Osteoblast (primary cell): Measurements from ENCODE around the gene DLG5. TPM values are rescaled to one million over a fixed set of nuclear protein-coding genes. Genes with fewer than 3 reads are reported as not detected.

Source experiments
- DNase-seq: peaks from one replicate; pipeline ENCODE4 v3.0.0; 2011; ENCODE audit warnings: low spot score, mixed read lengths; ENCODE audit not compliant: insufficient read length; ENCODE audit errors: missing footprints
- H2AFZ ChIP-seq: 2 replicates; pipeline ENCODE4 v1.6.0; 2011; ENCODE audit warnings: mild to moderate bottlenecking, low read length
- H3K27ac ChIP-seq: 2 replicates; pipeline ENCODE4 v1.5.1; 2011; ENCODE audit warnings: mild to moderate bottlenecking, low read depth, low read length, moderate library complexity
- H3K27me3 ChIP-seq: 2 replicates; pipeline ENCODE4 v1.6.0; 2012; ENCODE audit warnings: mild to moderate bottlenecking, control low read depth, inconsistent platforms, low read length, moderate library complexity; ENCODE audit not compliant: insufficient read depth
- H3K36me3 ChIP-seq: 2 replicates; pipeline ENCODE4 v1.5.1; 2011; ENCODE audit warnings: mild to moderate bottlenecking, low read length, control low read depth, moderate library complexity; ENCODE audit not compliant: insufficient read depth
- H3K4me1 ChIP-seq: 2 replicates; pipeline ENCODE4 v1.5.1; 2011; ENCODE audit warnings: mild to moderate bottlenecking, low read length, control low read depth, moderate library complexity; ENCODE audit not compliant: insufficient read depth
- H3K4me2 ChIP-seq: 2 replicates; pipeline ENCODE4 v1.6.0; 2011; ENCODE audit warnings: mild to moderate bottlenecking, low read length; ENCODE audit not compliant: insufficient read depth
- H3K4me3 ChIP-seq: fragments of 200-600 bp; sonication (generic); 3 replicates; pipeline ENCODE4 v1.5.1; 2012; ENCODE audit warnings: mild to moderate bottlenecking, low read length, inconsistent platforms; ENCODE audit not compliant: insufficient read depth
- H3K79me2 ChIP-seq: 2 replicates; pipeline ENCODE4 v1.6.0; 2012; ENCODE audit warnings: mild to moderate bottlenecking, low read length, control low read depth, inconsistent platforms; ENCODE audit not compliant: insufficient read depth
- H3K9me3 ChIP-seq: 2 replicates; pipeline ENCODE4 v1.5.1; 2011; ENCODE audit warnings: low read depth, low read length, control low read depth
- H4K20me1 ChIP-seq: 2 replicates; pipeline ENCODE4 v1.6.0; 2012; ENCODE audit warnings: mild to moderate bottlenecking, low read length, control low read depth; ENCODE audit not compliant: insufficient read depth
- CTCF ChIP-seq: IDR thresholded peaks from 2 replicates; pipeline ENCODE4 v1.5.1; 2011; ENCODE audit warnings: mild to moderate bottlenecking, low read depth, low read length, moderate library complexity; ENCODE audit errors: extremely low read depth
- total RNA-seq: library from RNA; depleted of rRNA; stranded (reverse); fragments of >200 nt; gene quantifications from 2 replicates; pipeline ENCODE4 v1.2.3, GENCODE V29; 2012

Gene DLG5
- total RNA-seq, 1 donor, result 51.4 TPM

GRCh38 chr10:77887631-77888355 lies 38.8 kb downstream of the DLG5 start:
- H3K79me2 ChIP-seq, result peaks cover 94% of the 10 kb centered on the region
- H3K4me2 ChIP-seq, result peak overlapping the region; percentile 76
- no peaks in the 10 kb centered on the region for H3K36me3 ChIP-seq
- peaks cover 16% of the 10 kb centered on the region for H3K4me1 ChIP-seq
- DNase-seq, result peak; percentile 85
- peaks cover 84% of the 10 kb centered on the region for H4K20me1 ChIP-seq
- peak overlapping the region; percentile 69 for H2AFZ ChIP-seq
- no peaks in the 10 kb centered on the region for H3K27me3 ChIP-seq
- H3K9me3 ChIP-seq, result no peaks in the 10 kb centered on the region
- H3K27ac ChIP-seq, result peak overlapping the region; percentile 13
- TF ChIP-seq CTCF, result no peak
- peak overlapping the region; percentile 39 for H3K4me3 ChIP-seq

GRCh38 chr10:77886795-77887355 lies 39.7 kb downstream of the DLG5 start:
- Histone ChIP-seq H3K36me3 (no peaks in the 10 kb centered on the region), H3K4me1 (peaks cover 16% of the 10 kb centered on the region), H3K27ac (no peak overlapping the region), H3K9me3 (no peaks in the 10 kb centered on the region), H3K4me2 (no peak overlapping the region), H3K4me3 (no peak overlapping the region), H3K27me3 (no peaks in the 10 kb centered on the region), H3K79me2 (peaks cover 92% of the 10 kb centered on the region), H4K20me1 (peaks cover 74% of the 10 kb centered on the region), H2AFZ (no peak overlapping the region)
- no peak for DNase-seq
- TF ChIP-seq CTCF, result no peak

- H3K27ac ChIP-seq, result no peak overlapping the region
- no peak overlapping the region for H3K4me2 ChIP-seq
- no peak for TF ChIP-seq CTCF
- no peak overlapping the region for H3K4me3 ChIP-seq
- H3K4me1 ChIP-seq, result peaks cover 16% of the 10 kb centered on the region
- DNase-seq, result no peak
- no peaks in the 10 kb centered on the region for H3K27me3 ChIP-seq
- H3K36me3 ChIP-seq, result no peaks in the 10 kb centered on the region
- no peak overlapping the region for H2AFZ ChIP-seq
- H3K9me3 ChIP-seq, result no peaks in the 10 kb centered on the region
- peaks cover 67% of the 10 kb centered on the region for H4K20me1 ChIP-seq
- peaks cover 88% of the 10 kb centered on the region for H3K79me2 ChIP-seq
These were observed 42.4 kb downstream of the DLG5 start for GRCh38 chr10:77884181-77884580.

GRCh38 chr10:77881636-77882035 lies 44.9 kb downstream of the DLG5 start:
- H3K27me3 ChIP-seq, result no peaks in the 10 kb centered on the region
- no peak overlapping the region for H3K27ac ChIP-seq
- no peak for DNase-seq
- TF ChIP-seq CTCF, result no peak
- no peak overlapping the region for H2AFZ ChIP-seq
- H3K36me3 ChIP-seq, result no peaks in the 10 kb centered on the region
- H3K79me2 ChIP-seq, result peaks cover 88% of the 10 kb centered on the region
- H4K20me1 ChIP-seq, result peaks cover 61% of the 10 kb centered on the region
- H3K4me1 ChIP-seq, result peaks cover 7% of the 10 kb centered on the region
- no peaks in the 10 kb centered on the region for H3K9me3 ChIP-seq
- H3K4me2 ChIP-seq, result no peak overlapping the region
- H3K4me3 ChIP-seq, result no peak overlapping the region
